DMS114 treated with DMSO at 0.1 percent for 48 hours (cell line): Measurements from ENCODE around the gene TNFRSF25.
"Not testable (repeated sequence)": the region's sequence is repeated elsewhere in the genome, so short reads cannot be mapped to it uniquely, and the experiment has no call there.

ENCODE experiments used
- DNase-seq: peaks from one replicate; lab custom pipeline; 2025; ENCODE audit not compliant: unreplicated experiment; lab: John Stamatoyannopoulos, UW

The TNFRSF25 gene

GRCh38 chr1:6470132-6471085, 4.4 kb upstream of the TNFRSF25 start:
- no peak for DNase-seq

DNA sequence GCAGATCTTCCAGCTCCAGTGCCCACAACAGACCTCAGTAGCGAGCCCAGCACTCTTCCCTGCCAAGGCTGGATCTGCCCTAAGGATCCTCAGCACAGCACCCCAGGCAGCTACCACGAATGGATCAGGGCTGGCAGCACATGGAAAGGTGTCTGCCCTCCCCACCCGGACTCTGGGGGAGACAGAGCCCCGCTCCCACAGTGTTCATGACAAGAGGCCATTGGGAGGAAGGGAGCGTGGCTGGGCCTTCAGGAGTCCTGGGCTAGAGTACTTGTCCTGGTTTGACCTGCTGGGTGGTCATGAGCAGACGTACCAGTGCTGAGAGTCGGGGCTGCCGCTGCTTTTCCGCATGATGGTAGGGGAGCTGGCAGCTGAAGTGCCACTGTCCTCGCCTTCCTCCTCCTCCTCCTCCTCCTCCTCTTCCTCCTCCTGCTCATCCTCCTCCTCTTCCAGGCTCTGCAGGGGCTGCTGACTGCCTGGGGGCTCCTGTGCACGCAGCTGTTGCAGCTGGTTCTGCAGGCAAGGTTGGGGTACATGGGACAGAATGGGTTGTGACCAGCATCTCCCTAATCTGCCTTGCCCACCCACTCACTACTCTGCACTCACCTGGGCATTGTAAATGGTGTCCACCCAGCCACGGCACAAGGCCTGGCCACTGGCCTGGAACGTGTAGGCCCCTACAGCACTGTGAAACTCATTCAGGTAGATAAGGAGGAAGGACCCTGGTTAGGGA, 2.9 kb upstream of the TNFRSF25 start:
- DNase-seq: no peak

GRCh38 chr1:6467744-6468688, 2.0 kb upstream of the TNFRSF25 start:
- no peak for DNase-seq

DNA sequence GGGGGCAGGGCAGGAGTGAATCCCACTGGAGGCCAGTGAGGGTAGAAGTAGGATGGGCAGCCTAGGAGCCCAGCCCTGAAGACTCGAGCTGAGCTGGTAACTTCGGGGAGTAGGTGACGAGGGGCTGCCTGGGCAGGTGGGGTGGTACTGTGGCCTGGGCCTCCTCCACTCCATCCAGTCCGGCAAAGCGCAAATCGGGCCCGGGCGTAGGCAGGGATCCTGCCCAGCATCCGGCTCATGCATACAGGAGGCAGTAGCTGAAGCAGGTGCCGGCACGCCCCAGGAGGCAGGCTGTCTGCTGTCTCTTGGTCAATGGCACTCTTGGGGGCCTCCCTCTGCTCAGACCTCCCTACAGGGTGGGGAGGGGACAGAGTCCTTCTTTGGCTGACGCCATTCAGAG, 1.3 kb upstream of the TNFRSF25 start:
- DNase-seq: no peak

GRCh38 chr1:6466751-6467150, 778 bp upstream of the TNFRSF25 start:
- no peak for DNase-seq

GRCh38 chr1:6465461-6466005, 440 bp downstream of the TNFRSF25 start:
- no peak for DNase-seq

- no peak for DNase-seq
Measured at GRCh38 chr1:6464915-6465314, 1.1 kb downstream of the TNFRSF25 start.

GRCh38 chr1:6464514-6464836, 1.5 kb downstream of the TNFRSF25 start:
- DNase-seq: no peak

DNA sequence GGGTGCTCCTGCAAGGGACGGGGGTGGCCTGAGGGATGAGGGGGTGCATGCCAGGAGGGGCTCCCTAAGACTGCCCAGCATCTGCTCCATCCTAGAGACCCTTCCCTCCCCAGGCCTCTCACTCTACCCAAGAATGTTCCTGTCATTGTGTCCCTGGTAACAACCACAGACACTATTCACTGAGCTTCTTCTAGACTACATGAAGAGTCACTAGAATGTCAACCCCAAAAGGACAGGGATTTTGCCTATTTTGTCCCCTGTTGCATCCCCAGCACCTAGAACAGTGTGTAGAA, 2.9 kb downstream of the TNFRSF25 start:
- DNase-seq: no peak

- no peak for DNase-seq
Measured at GRCh38 chr1:6462412-6463119, 3.4 kb downstream of the TNFRSF25 start.

DNA sequence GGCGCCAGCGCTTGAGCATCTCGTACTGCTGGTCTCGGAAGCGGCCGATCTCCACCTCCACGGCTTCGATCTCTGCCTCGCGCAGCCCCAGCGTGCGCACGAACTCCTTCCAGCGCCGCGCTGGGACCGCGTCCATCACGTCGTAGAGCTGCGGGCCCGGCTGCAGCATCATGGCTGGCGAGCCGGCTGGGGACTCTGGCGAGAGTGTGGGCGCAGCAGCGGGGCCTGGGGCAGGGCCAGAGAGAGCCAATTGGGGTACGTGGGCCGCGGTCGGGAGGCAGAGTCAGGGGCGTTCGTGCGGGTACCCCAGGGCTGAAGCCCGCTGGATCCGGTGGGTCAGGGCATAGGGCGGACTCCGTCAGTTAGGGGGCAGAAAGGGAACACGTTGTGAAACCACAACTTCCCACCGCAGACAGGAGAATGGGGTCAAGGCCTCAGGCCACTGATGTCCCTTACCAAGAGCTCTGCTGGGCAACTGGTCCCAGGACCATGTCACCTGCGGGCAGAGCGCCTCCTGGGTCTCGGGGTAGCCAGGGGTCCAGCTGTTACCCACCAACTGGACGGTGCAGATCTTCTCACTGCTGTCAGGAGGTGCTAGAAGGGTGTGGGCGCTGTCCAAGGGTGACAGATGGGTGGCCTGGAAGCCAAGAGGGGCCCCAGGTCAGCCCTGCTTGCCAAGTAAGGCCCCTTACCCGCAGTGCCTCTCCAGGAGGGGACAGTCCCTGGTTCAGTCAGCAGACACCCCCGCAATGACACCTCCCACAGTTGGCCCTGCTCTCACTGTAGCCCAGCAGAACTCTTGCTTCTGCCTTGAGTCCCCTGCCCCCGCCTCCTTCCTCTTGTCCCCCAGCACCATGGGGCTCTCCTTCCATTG, 4.2 kb downstream of the TNFRSF25 start:
- DNase-seq: no peak

DNA sequence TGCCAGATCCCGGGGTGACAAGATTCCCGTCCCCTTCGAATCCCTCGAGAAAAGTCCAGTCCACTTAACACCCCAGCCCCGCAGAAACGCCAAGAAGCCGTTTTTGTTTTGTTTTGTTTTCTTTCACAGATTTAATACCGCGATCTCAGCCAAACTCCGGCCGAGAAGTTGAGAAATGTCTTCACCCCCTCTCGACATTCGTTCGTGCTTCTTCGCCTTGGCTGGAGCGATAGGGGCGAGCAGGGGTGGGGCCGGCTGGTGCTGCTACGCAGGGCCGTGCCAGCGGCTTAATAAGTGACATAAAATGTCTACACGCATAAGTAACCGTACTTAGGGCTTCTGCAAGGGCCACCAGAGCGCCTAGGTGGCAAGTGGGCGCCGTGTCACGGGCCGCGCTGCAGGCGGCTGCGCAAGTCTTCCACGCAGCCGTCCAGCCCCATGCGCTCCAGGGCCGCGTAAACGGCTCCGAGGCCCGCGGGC, 4.9 kb downstream of the TNFRSF25 start:
- no peak for DNase-seq

- DNase-seq: no peak
Measured at GRCh38 chr1:6460301-6461050, 5.5 kb downstream of the TNFRSF25 start.

- no peak for DNase-seq
Measured at GRCh38 chr1:6459850-6460265, 6.1 kb downstream of the TNFRSF25 start.

GRCh38 chr1:6456800-6457466, 9.0 kb downstream of the TNFRSF25 start:
- no peak for DNase-seq

GRCh38 chr1:6455752-6456520, 10.0 kb downstream of the TNFRSF25 start:
- DNase-seq: not testable (repeated sequence)
